CD4-positive, alpha-beta T cell treated with Interleukin-17A for 1 hour (primary cell): Measurements from ENCODE around the gene FHDC1.

Experiments used
- DNase-seq: peaks from one replicate; pipeline ENCODE4 v3.0.0-alpha.2; 2020

FHDC1 gene

GRCh38 chr4:152936446-152937335 lies 568 bp downstream of the FHDC1 start:
- no peak for DNase-seq

GRCh38 chr4:152937336-152938236 lies 1.5 kb downstream of the FHDC1 start:
- no peak for DNase-seq

- DNase-seq: no peak
Measured at GRCh38 chr4:152938237-152938947, 2.3 kb downstream of the FHDC1 start.

GRCh38 chr4:152939621-152940020 lies 3.5 kb downstream of the FHDC1 start:
- DNase-seq: no peak

- no peak for DNase-seq
Measured at GRCh38 chr4:152940461-152940860, 4.3 kb downstream of the FHDC1 start.

GRCh38 chr4:152941411-152941810 lies 5.3 kb downstream of the FHDC1 start:
- no peak for DNase-seq

- no peak for DNase-seq
Measured at GRCh38 chr4:152942346-152942745, 6.2 kb downstream of the FHDC1 start.

- DNase-seq: no peak
Measured at GRCh38 chr4:152943672-152944071, 7.5 kb downstream of the FHDC1 start.

GRCh38 chr4:152944666-152945320 lies 8.7 kb downstream of the FHDC1 start:
- no peak for DNase-seq

- DNase-seq: no peak
Measured at GRCh38 chr4:152945639-152946038, 9.5 kb downstream of the FHDC1 start.

GRCh38 chr4:152946446-152946845 lies 10.3 kb downstream of the FHDC1 start:
- DNase-seq: no peak

GRCh38 chr4:152947311-152947710 lies 11.2 kb downstream of the FHDC1 start:
- DNase-seq: no peak

- DNase-seq: no peak
Measured at GRCh38 chr4:152949930-152950329, 13.8 kb downstream of the FHDC1 start.

GRCh38 chr4:152950402-152951274 lies 14.5 kb downstream of the FHDC1 start:
- no peak for DNase-seq

- DNase-seq: no peak
Measured at GRCh38 chr4:152951348-152951747, 15.2 kb downstream of the FHDC1 start.

- DNase-seq: no peak
Measured at GRCh38 chr4:152953514-152953913, 17.4 kb downstream of the FHDC1 start.

- no peak for DNase-seq
Measured at GRCh38 chr4:152954741-152955140, 18.6 kb downstream of the FHDC1 start.

GRCh38 chr4:152956147-152956546 lies 20.0 kb downstream of the FHDC1 start:
- no peak for DNase-seq

GRCh38 chr4:152956650-152957436 lies 20.7 kb downstream of the FHDC1 start:
- DNase-seq: no peak

- DNase-seq: no peak
Measured at GRCh38 chr4:152957437-152958171, 21.5 kb downstream of the FHDC1 start.
